Cardiac septum (tissue), 1 donor: ENCODE data around the gene GLDN. TPM values are rescaled to one million over a fixed set of nuclear protein-coding genes. Genes with fewer than 3 reads are reported as not detected.

ENCODE experiments used
- DNase-seq: peaks from one replicate; pipeline ENCODE4 v3.0.0-alpha.2; 2020; ENCODE audit warnings: low spot score
- intact Hi-C: fragments of 100-400 bp; cut with DNase I; formaldehyde crosslinking; loops from one replicate; pipeline ENCODE4 v1.14.0; 2022
- total RNA-seq: library from RNA; stranded (reverse); fragmentation: NEBNext Ultra II Directional; extraction: Animal tissue kit (Norgen Biotek cat#: 25700); gene quantifications from one replicate; pipeline ENCODE4 v1.2.1, GENCODE V29; 2021
- donor health status: DM: no; HTN: no; CAD: no.

GLDN gene
- total RNA-seq, 1 donor from 2014 or later: 20.6 TPM

- intact Hi-C loops: loop anchor here (5.0 kb wide), 1 partner anchor 221 kb away; no protein-coding TSS in a partner anchor
Observed at GRCh38 chr15:51378406-51378805, 37.0 kb downstream of the GLDN start.

GRCh38 chr15:51379390-51379789 is 37.9 kb downstream of the GLDN start:
- intact Hi-C loops: loop anchor here (5.0 kb wide), 1 partner anchor 222 kb away; no protein-coding TSS in a partner anchor
- no peak for DNase-seq

More at GRCh38 chr15:51378406-51378805, 37.0 kb downstream of the GLDN start:
- DNase-seq: no peak

GRCh38 chr15:51380999-51381806 is 39.7 kb downstream of the GLDN start:
- DNase-seq: no peak
- intact Hi-C loops: loop anchor here (2.0 kb wide), 2 partner anchors 94 to 150 kb away; no protein-coding TSS in a partner anchor

GRCh38 chr15:51382787-51383186 is 41.3 kb downstream of the GLDN start:
- DNase-seq: no peak
- intact Hi-C loops: no loop called here

GRCh38 chr15:51386029-51386428 is 44.6 kb downstream of the GLDN start:
- DNase-seq: no peak
- intact Hi-C loops: no loop called here

GRCh38 chr15:51386486-51386885 is 45.0 kb downstream of the GLDN start:
- intact Hi-C loops: no loop called here

GRCh38 chr15:51386960-51387698 is 45.7 kb downstream of the GLDN start:
- intact Hi-C loops: no loop called here
- DNase-seq: no peak

More at GRCh38 chr15:51386486-51386885, 45.0 kb downstream of the GLDN start:
- no peak for DNase-seq

- intact Hi-C loops: no loop called here
- DNase-seq: no peak
Observed at GRCh38 chr15:51387699-51388041, 46.2 kb downstream of the GLDN start.

- intact Hi-C loops: no loop called here
- DNase-seq: no peak
Observed at GRCh38 chr15:51388726-51389125, 47.3 kb downstream of the GLDN start.

- no peak for DNase-seq
- intact Hi-C loops: no loop called here
Observed at GRCh38 chr15:51390241-51390965, 48.9 kb downstream of the GLDN start.

- DNase-seq: no peak
Observed at GRCh38 chr15:51390966-51391422, 49.5 kb downstream of the GLDN start.

GRCh38 chr15:51396921-51397320 is 55.5 kb downstream of the GLDN start:
- DNase-seq: no peak
- intact Hi-C loops: no loop called here

More at GRCh38 chr15:51390966-51391422, 49.5 kb downstream of the GLDN start:
- intact Hi-C loops: no loop called here

- DNase-seq: no peak
Observed at GRCh38 chr15:51398626-51399025, 57.2 kb downstream of the GLDN start.

GRCh38 chr15:51401051-51401780 is 59.8 kb downstream of the GLDN start:
- intact Hi-C loops: loop anchor here (5.0 kb wide), 1 partner anchor 119 kb away; no protein-coding TSS in a partner anchor

More at GRCh38 chr15:51398626-51399025, 57.2 kb downstream of the GLDN start:
- intact Hi-C loops: no loop called here

GRCh38 chr15:51401872-51402517 is 60.5 kb downstream of the GLDN start:
- intact Hi-C loops: loop anchor here (5.0 kb wide), 1 partner anchor 120 kb away; no protein-coding TSS in a partner anchor

More at GRCh38 chr15:51401051-51401780, 59.8 kb downstream of the GLDN start:
- no peak for DNase-seq

GRCh38 chr15:51403072-51403878 is 61.8 kb downstream of the GLDN start:
- intact Hi-C loops: loop anchor here (5.0 kb wide), 1 partner anchor 121 kb away; no protein-coding TSS in a partner anchor
- no peak for DNase-seq

More at GRCh38 chr15:51401872-51402517, 60.5 kb downstream of the GLDN start:
- DNase-seq: peak; percentile 84

GRCh38 chr15:51403946-51404695 is 62.7 kb downstream of the GLDN start:
- no peak for DNase-seq
- intact Hi-C loops: loop anchor here (5.0 kb wide), 1 partner anchor 122 kb away; no protein-coding TSS in a partner anchor
